CD4-positive, alpha-beta T cell (primary cell): ENCODE results near the gene RAB6B. TPM values are rescaled to one million over a fixed set of nuclear protein-coding genes. Genes with fewer than 3 reads are reported as not detected.

ENCODE experiments used
- ATAC-seq: fragments of 200-7000 bp; cut with Tn5 transposase; one replicate; pipeline ENCODE4 v1.10.0; 2022; ENCODE audit warnings: mild to moderate bottlenecking; ENCODE audit not compliant: poor library complexity
- CTCF ChIA-PET: fragments of 350-600 bp; sonication (Branson Sonifier 250); formaldehyde crosslinking; loops from one replicate; lab custom pipeline; 2021; ENCODE audit warnings: antibody characterized with exemption, inconsistent platforms; lab: Charles Lee
- POLR2A ChIA-PET: fragments of 350-600 bp; sonication (Branson Sonifier 250); formaldehyde crosslinking; loops from one replicate; lab custom pipeline; 2021; ENCODE audit warnings: antibody characterized with exemption, inconsistent platforms; lab: Charles Lee
- DNase-seq, 14 experiments: peaks; one replicate each; pipeline ENCODE4 v3.0.0-alpha.2; 2013 to 2020; ENCODE audit warnings: mixed read lengths in 2 of 14
- H3K27ac ChIP-seq, 2 donors: one replicate each; pipeline versions ENCODE4 v1.5.1 to v1.7.0; 2013; ENCODE audit warnings: low read length in 2 of 2, low read depth in 1 of 2, mild to moderate bottlenecking in 1 of 2
- H3K27me3 ChIP-seq, 2 experiments: 1 replicate in 1 of 2; 2 replicates in 1 of 2; pipeline versions ENCODE4 v1.6.1 to v1.7.0; 2013; ENCODE audit warnings: low read length in 2 of 2, control low read depth in 1 of 2, mild to moderate bottlenecking in 1 of 2, moderate library complexity in 1 of 2; ENCODE audit not compliant: insufficient read depth in 2 of 2, control insufficient read depth in 1 of 2
- H3K36me3 ChIP-seq: one replicate; pipeline ENCODE4 v1.6.1; 2013; ENCODE audit warnings: low read length, control low read depth; ENCODE audit not compliant: insufficient read depth
- H3K4me1 ChIP-seq: one replicate; pipeline ENCODE4 v1.6.1; 2013; ENCODE audit warnings: low read length, control low read depth; ENCODE audit not compliant: insufficient read depth
- H3K4me3 ChIP-seq: one replicate; pipeline ENCODE4 v1.5.1; 2013; ENCODE audit warnings: mild to moderate bottlenecking, low read length, moderate library complexity
- H3K9me3 ChIP-seq, 2 experiments: 1 replicate in 1 of 2; 2 replicates in 1 of 2; pipeline versions ENCODE4 v1.6.1 to v1.7.0; 2013; ENCODE audit warnings: low read length in 2 of 2, mild to moderate bottlenecking in 2 of 2, control low read depth in 1 of 2, moderate library complexity in 1 of 2; ENCODE audit not compliant: control insufficient read depth in 1 of 2, insufficient read depth in 1 of 2
- H3K27ac Mint-ChIP-seq: one replicate; pipeline ENCODE4 v1.8.0; 2020; ENCODE audit warnings: mixed read lengths
- H3K27me3 Mint-ChIP-seq: one replicate; pipeline ENCODE4 v1.8.0; 2021; ENCODE audit warnings: mixed read lengths
- H3K36me3 Mint-ChIP-seq: one replicate; pipeline ENCODE4 v1.8.0; 2021; ENCODE audit warnings: low read depth, mixed read lengths
- H3K4me1 Mint-ChIP-seq: one replicate; pipeline ENCODE4 v1.8.0; 2021; ENCODE audit warnings: low read depth, mixed read lengths
- H3K4me3 Mint-ChIP-seq: one replicate; pipeline ENCODE4 v1.8.0; 2020; ENCODE audit warnings: mild to moderate bottlenecking, mixed read lengths
- H3K9me3 Mint-ChIP-seq: one replicate; pipeline ENCODE4 v1.8.0; 2020; ENCODE audit warnings: mixed read lengths
- intact Hi-C, 2 experiments: fragments of 100-400 bp; cut with DNase I in 1 of 2; cut with micrococcal nuclease in 1 of 2; formaldehyde crosslinking; loops; one replicate each; pipeline versions ENCODE4 v1.15.1 to v1.9.0; 2023 to 2025; cut with DNase I, micrococcal nuclease
- total RNA-seq, 174 experiments: library from RNA in 2 of 174; stranded (reverse) in 2 of 174; gene quantifications; one replicate each; pipeline ENCODE4 v1.2.3 and lab custom pipeline; 2021 to 2026
- TF ChIP-seq, protein P1 (sequence below): fragments of 200-600 bp; IDR thresholded peaks from one replicate; pipeline ENCODE4 v1.8.0; 2022; ENCODE audit warnings: antibody characterized with exemption, mild to moderate bottlenecking

Gene RAB6B
- total RNA-seq, 2 experiments from 2014 or later = not detected

DNA sequence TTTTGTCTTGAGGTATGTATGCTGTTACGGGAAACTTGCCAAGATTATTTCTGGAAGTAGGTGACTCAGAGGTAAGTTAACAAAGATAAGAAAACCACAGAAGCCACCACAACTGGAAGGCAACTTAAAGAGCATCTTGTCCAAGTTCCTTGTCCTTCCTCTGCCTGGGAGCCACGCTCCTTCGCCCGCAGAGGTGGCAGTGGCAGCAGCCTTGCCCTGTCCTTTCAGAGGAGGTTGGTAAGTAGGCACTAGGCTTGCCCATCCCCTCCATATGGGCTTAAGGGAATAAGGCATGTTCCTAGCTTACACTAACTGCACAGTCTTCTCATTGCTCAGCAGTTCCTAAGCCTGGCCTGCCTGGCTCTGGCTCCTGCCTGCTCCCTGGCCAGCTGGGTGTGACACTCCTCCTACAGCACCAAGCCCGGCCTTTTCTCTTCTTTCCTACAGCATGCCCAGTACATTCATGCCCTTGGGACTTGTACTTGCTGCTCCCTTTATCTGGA is 48.0 kb upstream of the RAB6B start:
- DNase-seq = no peak
- POLR2A ChIA-PET = interaction anchor here (0.6 kb wide), 1 partner anchor 1594 kb away, joined by 4 read pairs; no protein-coding TSS in a partner anchor
- TF ChIP-seq, protein P1, sequence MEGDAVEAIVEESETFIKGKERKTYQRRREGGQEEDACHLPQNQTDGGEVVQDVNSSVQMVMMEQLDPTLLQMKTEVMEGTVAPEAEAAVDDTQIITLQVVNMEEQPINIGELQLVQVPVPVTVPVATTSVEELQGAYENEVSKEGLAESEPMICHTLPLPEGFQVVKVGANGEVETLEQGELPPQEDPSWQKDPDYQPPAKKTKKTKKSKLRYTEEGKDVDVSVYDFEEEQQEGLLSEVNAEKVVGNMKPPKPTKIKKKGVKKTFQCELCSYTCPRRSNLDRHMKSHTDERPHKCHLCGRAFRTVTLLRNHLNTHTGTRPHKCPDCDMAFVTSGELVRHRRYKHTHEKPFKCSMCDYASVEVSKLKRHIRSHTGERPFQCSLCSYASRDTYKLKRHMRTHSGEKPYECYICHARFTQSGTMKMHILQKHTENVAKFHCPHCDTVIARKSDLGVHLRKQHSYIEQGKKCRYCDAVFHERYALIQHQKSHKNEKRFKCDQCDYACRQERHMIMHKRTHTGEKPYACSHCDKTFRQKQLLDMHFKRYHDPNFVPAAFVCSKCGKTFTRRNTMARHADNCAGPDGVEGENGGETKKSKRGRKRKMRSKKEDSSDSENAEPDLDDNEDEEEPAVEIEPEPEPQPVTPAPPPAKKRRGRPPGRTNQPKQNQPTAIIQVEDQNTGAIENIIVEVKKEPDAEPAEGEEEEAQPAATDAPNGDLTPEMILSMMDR = no peak
- Mint-ChIP-seq H3K4me1 (peaks cover 8% of the 10 kb centered on the region), H3K27me3 (no peaks in the 10 kb centered on the region), H3K9me3 (no peaks in the 10 kb centered on the region), H3K36me3 (no peaks in the 10 kb centered on the region), H3K4me3 (no peak overlapping the region), H3K27ac (no peak overlapping the region)
- CTCF ChIA-PET = no interaction called here
- no peak overlapping the region for H3K4me3 ChIP-seq
- no peaks in the 10 kb centered on the region for H3K36me3 ChIP-seq
- ATAC-seq = no peak
- peaks cover 0 to 3% of the 10 kb centered on the region in 2 experiments for H3K9me3 ChIP-seq
- intact Hi-C loops = no loop called here
- H3K27me3 ChIP-seq = no peaks in the 10 kb centered on the region
- H3K27ac ChIP-seq = no peak overlapping the region
- peaks cover 9% of the 10 kb centered on the region for H3K4me1 ChIP-seq

DNA sequence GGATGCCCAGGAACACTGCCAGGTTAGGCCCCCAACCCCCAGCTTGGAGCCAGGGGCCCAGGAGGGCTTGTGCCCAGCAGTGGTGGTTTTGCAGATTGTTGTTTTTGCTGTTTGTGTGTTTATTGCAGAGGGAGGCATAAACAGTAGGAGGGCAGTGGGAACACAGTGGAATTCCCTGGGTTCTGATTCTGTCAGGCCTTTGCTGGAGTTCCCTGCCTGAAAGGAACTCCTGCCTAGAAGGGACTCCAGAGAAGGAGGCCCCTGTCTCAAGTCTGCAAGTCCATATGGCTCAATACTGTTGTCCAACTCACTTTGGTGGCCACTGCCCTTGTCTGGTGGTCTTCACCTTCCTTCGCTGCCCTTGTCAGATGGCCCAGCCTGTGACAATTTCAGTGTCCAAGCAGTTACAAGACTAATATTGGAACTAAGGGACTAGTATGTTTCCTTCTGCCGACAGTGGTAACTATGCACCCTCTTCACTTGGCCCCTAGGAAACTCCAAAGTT is 47.4 kb upstream of the RAB6B start:
- peaks cover 9% of the 10 kb centered on the region for H3K4me1 ChIP-seq
- Mint-ChIP-seq H3K27ac (no peak overlapping the region), H3K9me3 (no peaks in the 10 kb centered on the region), H3K27me3 (no peaks in the 10 kb centered on the region), H3K4me1 (peaks cover 8% of the 10 kb centered on the region), H3K36me3 (no peaks in the 10 kb centered on the region), H3K4me3 (no peak overlapping the region)
- ChIA-PET CTCF (no interaction called here), POLR2A (interaction anchor here (0.6 kb wide), 1 partner anchor 1593 kb away, joined by 4 read pairs; no protein-coding TSS in a partner anchor)
- H3K27me3 ChIP-seq = no peaks in the 10 kb centered on the region
- no peak for DNase-seq
- no peaks in the 10 kb centered on the region for H3K36me3 ChIP-seq
- ATAC-seq = no peak
- H3K9me3 ChIP-seq = peaks cover 0 to 3% of the 10 kb centered on the region in 2 experiments
- H3K4me3 ChIP-seq = no peak overlapping the region
- H3K27ac ChIP-seq = no peak overlapping the region
- TF ChIP-seq, protein P1 = no peak
- intact Hi-C loops = no loop called here

DNA sequence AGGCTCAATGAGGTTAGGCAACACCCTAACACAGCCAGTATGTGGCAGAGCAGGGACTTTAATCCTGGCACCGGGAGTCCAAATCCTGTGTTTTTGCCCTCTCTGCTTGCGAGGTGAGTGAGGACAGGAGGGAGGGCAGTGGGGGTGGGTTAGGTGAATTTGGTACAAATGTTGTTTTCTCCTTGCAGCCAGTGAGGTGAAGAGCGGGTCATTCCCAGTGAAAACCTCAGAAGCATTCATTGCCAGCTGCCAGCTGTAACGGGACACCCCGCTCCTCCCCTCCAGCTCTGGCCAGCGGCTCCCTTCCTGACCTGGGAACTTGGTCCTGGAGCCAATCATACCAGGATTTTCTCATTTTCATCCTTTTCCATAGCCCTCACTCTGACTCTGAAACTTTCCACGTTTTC is 45.7 kb upstream of the RAB6B start:
- no peaks in the 10 kb centered on the region for H3K9me3 Mint-ChIP-seq
- no peaks in the 10 kb centered on the region for H3K27me3 Mint-ChIP-seq
- H3K4me1 ChIP-seq = peaks cover 9% of the 10 kb centered on the region
- TF ChIP-seq, protein P1 = no peak
- no peak overlapping the region for H3K27ac ChIP-seq
- H3K4me1 Mint-ChIP-seq = peaks cover 8% of the 10 kb centered on the region
- intact Hi-C loops = no loop called here
- ChIA-PET POLR2A (no interaction called here), CTCF (no interaction called here)
- no peak for ATAC-seq
- no peak overlapping the region for H3K4me3 Mint-ChIP-seq
- no peak overlapping the region for H3K4me3 ChIP-seq
- DNase-seq = no peak
- H3K36me3 Mint-ChIP-seq = no peaks in the 10 kb centered on the region
- H3K27me3 ChIP-seq = no peaks in the 10 kb centered on the region
- no peaks in the 10 kb centered on the region for H3K36me3 ChIP-seq
- peaks cover 0 to 3% of the 10 kb centered on the region in 2 experiments for H3K9me3 ChIP-seq
- no peak overlapping the region for H3K27ac Mint-ChIP-seq
